GM12878 (cell line): ENCODE data around the gene GPR152. TPM values are rescaled to one million over a fixed set of nuclear protein-coding genes. Genes with fewer than 3 reads are reported as not detected.

Experiments
- ATAC-seq: fragments of 200-7000 bp; cut with Tn5 transposase; 3 replicates; pipeline ENCODE4 v1.9.1; 2020; ENCODE audit warnings: mild to moderate bottlenecking, moderate library complexity
- BruUV-seq: library from RNA; stranded (reverse); fragments of 400-500 nt; replicated peaks from 2 replicates; lab custom pipeline; 2021; lab: Mats Ljungman, UMichigan
- CTCF ChIA-PET: fragments of 300-600 bp; sonication (Branson Sonifier 250); formaldehyde crosslinking; extraction: SDS; loops from one replicate; lab custom pipeline; 2021; ENCODE audit warnings: inconsistent platforms; lab: Yijun Ruan, JAX
- POLR2A ChIA-PET: fragments of 350-600 bp; formaldehyde crosslinking; extraction: SDS; loops from one replicate; lab custom pipeline; 2021; ENCODE audit warnings: inconsistent platforms; lab: Charles Lee
- RAD21 ChIA-PET: fragments of 300-600 bp; sonication (Branson Sonifier 250); formaldehyde crosslinking; loops from one replicate; lab custom pipeline; 2023; ENCODE audit warnings: antibody characterized with exemption; ENCODE audit not compliant: unreplicated experiment; lab: Charles Lee
- SMC1A ChIA-PET: fragments of 300-600 bp; sonication (Branson Sonifier 250); formaldehyde crosslinking; loops from one replicate; lab custom pipeline; 2023; ENCODE audit not compliant: unreplicated experiment, uncharacterized antibody; lab: Charles Lee
- DNase-seq: peaks from one replicate; pipeline ENCODE4 v3.0.0-alpha.2; 2011; ENCODE audit warnings: low read depth, low spot score
- FAIRE-seq: peaks from 3 replicates; lab custom pipeline; 2011; peaks lifted over from hg19 to GRCh38; lab: Jason Lieb, UNC
- H2AFZ ChIP-seq: 2 replicates; pipeline ENCODE4 v1.6.0; 2011; ENCODE audit warnings: low read depth, low read length, control low read depth; ENCODE audit not compliant: control insufficient read depth
- H3K27ac ChIP-seq: 2 replicates; pipeline ENCODE4 v1.5.1; 2011; ENCODE audit warnings: control low read depth; ENCODE audit not compliant: control insufficient read depth, insufficient read depth
- H3K27me3 ChIP-seq, 2 experiments: replicated peaks in 1 of 2; 2 replicates each; pipeline versions ENCODE4 v1.6.0 to v1.6.1; 2011; ENCODE audit warnings: low read length in 1 of 2; ENCODE audit not compliant: control insufficient read depth in 2 of 2, insufficient read depth in 2 of 2
- H3K36me3 ChIP-seq, 2 experiments: 2 replicates each; pipeline ENCODE4 v1.5.1; 2011; ENCODE audit warnings: low read length in 1 of 2; ENCODE audit not compliant: control insufficient read depth in 2 of 2, insufficient read depth in 2 of 2
- H3K4me1 ChIP-seq: 2 replicates; pipeline ENCODE4 v1.6.1; 2011; ENCODE audit warnings: mild to moderate bottlenecking, low read length, moderate library complexity, mixed read lengths; ENCODE audit not compliant: control insufficient read depth, insufficient read depth
- H3K4me2 ChIP-seq: 2 replicates; pipeline ENCODE4 v1.6.0; 2011; ENCODE audit warnings: control low read depth; ENCODE audit not compliant: control insufficient read depth, insufficient read depth
- H3K4me3 ChIP-seq: fragments of 200-600 bp; sonication (generic); 2 replicates; pipeline ENCODE4 v1.5.1; 2016
- H3K79me2 ChIP-seq: 2 replicates; pipeline ENCODE4 v1.6.0; 2011; ENCODE audit warnings: low read length; ENCODE audit not compliant: control insufficient read depth, insufficient read depth
- H3K9ac ChIP-seq: 2 replicates; pipeline ENCODE4 v1.8.0; 2011; ENCODE audit warnings: low read length, control low read depth, mixed read lengths; ENCODE audit not compliant: control insufficient read depth, insufficient read depth
- H3K9me3 ChIP-seq: replicated peaks from 3 replicates; pipeline ENCODE4 v1.5.1; 2011; ENCODE audit warnings: mild to moderate bottlenecking, low read length; ENCODE audit not compliant: control insufficient read depth, insufficient read depth
- H4K20me1 ChIP-seq: 2 replicates; pipeline ENCODE4 v1.6.0; 2011; ENCODE audit not compliant: control insufficient read depth, insufficient read depth
- POLR2A ChIP-seq: IDR thresholded peaks from 2 replicates; pipeline ENCODE4 v1.6.1; 2011; ENCODE audit warnings: low read depth, mild to moderate bottlenecking, low read length
- POLR2AphosphoS2 ChIP-seq: IDR thresholded peaks from 2 replicates; pipeline ENCODE4 v1.6.1; 2011; ENCODE audit warnings: low read depth, mild to moderate bottlenecking, low read length, improper control_type of control experiment, moderate library complexity
- SMAD5 ChIP-seq: IDR thresholded peaks from 2 replicates; pipeline ENCODE4 v1.6.1; 2016; ENCODE audit warnings: antibody characterized with exemption, low read depth
- SRF ChIP-seq, 2 experiments: IDR thresholded peaks; 2 replicates each; pipeline ENCODE4 v1.6.1; 2011; ENCODE audit warnings: low read depth in 2 of 2, low read length in 2 of 2, mild to moderate bottlenecking in 1 of 2, moderate library complexity in 1 of 2
- WRNIP1 ChIP-seq: IDR thresholded peaks from 2 replicates; pipeline ENCODE4 v1.6.1; 2011; ENCODE audit warnings: low read depth, low read length, improper control_type of control experiment, borderline replicate concordance
- WGBS: methylation state at CpG from one replicate; pipeline ENCODE4 v1.1.6; 2016; ENCODE audit warnings: low lambda C conversion rate; ENCODE audit not compliant: insufficient replicate concordance, insufficient coverage; ENCODE audit errors: missing lambda C conversion rate; 5-methylcytosine and 5-hydroxymethylcytosine counted together
- in situ Hi-C: fragments of 300-500 bp; cut with MboI; formaldehyde crosslinking; loops from 9 replicates; pipeline ENCODE4 v1.14.3; 2018; ENCODE audit warnings: mixed read lengths
- intact Hi-C: fragments of 100-400 bp; cut with micrococcal nuclease; formaldehyde crosslinking; loops from one replicate; pipeline ENCODE4 v1.14.2; 2022; ENCODE audit not compliant: unreplicated experiment
- polyA plus RNA-seq, 11 experiments: library from polyadenylated mRNA; depleted of rRNA in 4 of 11; unstranded in 6 of 11; stranded (reverse) in 5 of 11; fragments of >200 nt; fragmentation: Nextera tagmentation in 4 of 11; fragmentation: Illumina TruSeq in 1 of 11; extraction: Ambion mirVana in 4 of 11; extraction: Trizol in 1 of 11; gene quantifications; 1 replicate in 1 of 11; 2 replicates in 10 of 11; pipeline versions ENCODE4 v1.2.1 to v1.2.3, GENCODE V29; 2011 to 2016; ENCODE audit warnings: inconsistent platforms in 2 of 11, missing spikeins in 2 of 11, low read depth in 1 of 11
- total RNA-seq, 4 experiments: library from RNA; depleted of rRNA in 3 of 4; stranded (reverse); fragments of >200 nt in 3 of 4; fragmentation: Illumina TruSeq in 1 of 4; extraction: Trizol in 1 of 4; gene quantifications; 2 replicates each; pipeline versions ENCODE4 v1.2.1 to v1.2.3, GENCODE V29; 2013 to 2021

Gene GPR152
- total and polyA plus RNA-seq, 10 of the 15 experiments (the other 5 are each of a cell fraction or from before 2014, with no cell fraction given): not detected

- Histone ChIP-seq H3K79me2 (peaks cover 3% of the 10 kb centered on the region), H3K27ac (no peak overlapping the region), H3K27me3 (peaks cover 0 to 4% of the 10 kb centered on the region in 2 experiments; a peak in 3 of 4 replicates), H3K9ac (no peak overlapping the region), H3K36me3 (no peaks in the 10 kb centered on the region), H4K20me1 (no peaks in the 10 kb centered on the region), H3K4me3 (no peak overlapping the region), H3K9me3 (no peaks in the 10 kb centered on the region), H2AFZ (no peak overlapping the region), H3K4me2 (no peak overlapping the region), H3K4me1 (peaks cover 45% of the 10 kb centered on the region)
- ATAC-seq (no peak), FAIRE-seq (no peak), DNase-seq (no peak)
- ChIA-PET POLR2A (interaction anchor here (2.6 to 2.8 kb wide), 2 partner anchors 7 to 10 kb away, joined by 13 to 16 read pairs; partner anchors contain the start of genes PPP1CA and TBC1D10C), RAD21 (interaction anchor here (1.6 to 3.0 kb wide), 2 partner anchors 10 to 58 kb away, joined by 5 to 12 read pairs; partner anchors contain the start of genes POLD4 and PPP1CA), SMC1A (interaction anchor here (0.8 kb wide), 1 partner anchor 10 kb away, joined by 3 read pairs; no protein-coding TSS in a partner anchor), CTCF (interaction anchor here (2.4 kb wide), 1 partner anchor 9 kb away, joined by 12 read pairs; the partner anchor contains the start of gene PPP1CA)
- in situ Hi-C loops: no loop called here
- 90% methylated on average over 17 of the region's 17 CpGs for WGBS
- intact Hi-C loops: no loop called here
- TF ChIP-seq POLR2AphosphoS2 (0 out of 2 replicates have a peak, but pooled peaks have one; percentile 53), SRF (IDR thresholded peaks at IDR 0.05; ENCODE audit: low read depth in 2 of 2, low read length in 2 of 2) (no peak)
- BruUV-seq: no TSS peak
Measured at GRCh38 chr11:67410984-67411784, 41.3 kb downstream of the GPR152 start.

GRCh38 chr11:67410369-67410831, 42.1 kb downstream of the GPR152 start:
- SMC1A ChIA-PET: no interaction called here
- BruUV-seq: no TSS peak
- Histone ChIP-seq H3K4me1 (peaks cover 53% of the 10 kb centered on the region), H2AFZ (no peak overlapping the region), H3K4me3 (no peak overlapping the region), H3K4me2 (no peak overlapping the region; the same call in 1 of the 2 replicates), H3K9me3 (no peaks in the 10 kb centered on the region), H3K27ac (peak overlapping the region; percentile 84; the same call in 1 of the 2 replicates), H3K9ac (no peak overlapping the region), H3K79me2 (peaks cover 6% of the 10 kb centered on the region), H3K27me3 (peaks cover 0 to 2% of the 10 kb centered on the region in 2 experiments; a peak in 1 of 4 replicates), H4K20me1 (no peaks in the 10 kb centered on the region), H3K36me3 (no peaks in the 10 kb centered on the region)
- intact Hi-C loops (no loop called here), in situ Hi-C loops (no loop called here)
- DNase-seq (no peak), FAIRE-seq (no peak), ATAC-seq (no peak)
- POLR2A ChIA-PET: interaction anchor here (2.8 kb wide), 1 partner anchor 9 kb away, joined by 16 read pairs; the partner anchor contains the start of gene PPP1CA
- CTCF ChIA-PET: no interaction called here
- TF ChIP-seq WRNIP1: no peak
- TF ChIP-seq SMAD5: 0 out of 2 replicates have a peak, but pooled peaks have one; percentile 29
- TF ChIP-seq POLR2A: peak; percentile 69
- 59% methylated on average over 15 of the region's 15 CpGs for WGBS
- RAD21 ChIA-PET: no interaction called here
